GM19397 (cell line): Measurements from ENCODE around the gene CADM1.

Source experiments
- ATAC-seq: cut with Tn5 transposase; IDR thresholded peaks from one replicate; pipeline ENCODE4 v1.9.1; 2021; ENCODE audit warnings: mild to moderate bottlenecking, moderate library complexity; ENCODE audit not compliant: unreplicated experiment

Gene CADM1

DNA sequence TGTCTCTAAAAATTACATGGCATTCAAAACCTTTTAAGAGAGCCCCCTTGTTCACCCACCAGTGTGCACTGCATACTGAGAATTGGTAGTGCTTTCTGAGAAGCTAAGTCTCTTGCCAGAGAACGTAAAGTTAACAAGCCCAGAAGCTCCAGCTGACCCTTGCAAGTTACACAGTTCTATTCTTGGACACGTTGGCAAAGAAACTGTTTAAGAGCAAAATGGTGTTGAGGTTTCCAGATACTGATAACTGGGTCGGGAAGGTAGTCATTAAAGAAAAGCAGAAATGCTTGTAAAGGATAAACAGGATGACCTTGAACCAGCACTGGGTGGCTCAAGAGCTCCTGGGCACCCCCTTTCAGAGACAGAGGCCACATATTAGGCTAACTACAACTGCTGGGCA lies 284.8 kb downstream of the CADM1 start:
- ATAC-seq = no peak

DNA sequence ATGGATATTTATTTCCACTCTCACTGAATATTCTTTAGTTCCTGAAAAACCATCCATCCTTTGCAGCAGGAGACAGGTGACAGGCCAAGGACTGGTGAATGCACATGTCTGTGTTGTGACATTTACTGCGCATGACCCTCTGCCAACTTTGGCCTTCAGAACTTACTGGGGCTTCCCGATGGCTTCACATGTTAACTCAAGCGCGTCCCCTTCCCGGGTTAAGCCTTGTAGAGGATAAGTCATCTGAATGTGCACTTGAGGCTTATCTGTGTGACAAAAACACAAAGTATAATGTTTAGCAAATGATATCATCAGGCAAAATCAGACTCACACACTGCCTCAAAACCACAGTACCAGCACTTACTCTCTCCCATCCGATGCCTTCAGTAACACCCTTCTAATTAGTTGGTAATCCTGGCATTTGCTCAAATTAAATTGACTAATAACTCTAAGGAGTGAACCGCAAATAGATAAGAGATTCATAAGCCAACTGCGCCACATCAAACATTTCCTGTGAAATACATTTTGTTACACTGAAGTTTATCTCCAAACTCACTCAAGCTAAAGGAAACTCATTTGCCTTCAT lies 286.4 kb downstream of the CADM1 start:
- no peak for ATAC-seq

DNA sequence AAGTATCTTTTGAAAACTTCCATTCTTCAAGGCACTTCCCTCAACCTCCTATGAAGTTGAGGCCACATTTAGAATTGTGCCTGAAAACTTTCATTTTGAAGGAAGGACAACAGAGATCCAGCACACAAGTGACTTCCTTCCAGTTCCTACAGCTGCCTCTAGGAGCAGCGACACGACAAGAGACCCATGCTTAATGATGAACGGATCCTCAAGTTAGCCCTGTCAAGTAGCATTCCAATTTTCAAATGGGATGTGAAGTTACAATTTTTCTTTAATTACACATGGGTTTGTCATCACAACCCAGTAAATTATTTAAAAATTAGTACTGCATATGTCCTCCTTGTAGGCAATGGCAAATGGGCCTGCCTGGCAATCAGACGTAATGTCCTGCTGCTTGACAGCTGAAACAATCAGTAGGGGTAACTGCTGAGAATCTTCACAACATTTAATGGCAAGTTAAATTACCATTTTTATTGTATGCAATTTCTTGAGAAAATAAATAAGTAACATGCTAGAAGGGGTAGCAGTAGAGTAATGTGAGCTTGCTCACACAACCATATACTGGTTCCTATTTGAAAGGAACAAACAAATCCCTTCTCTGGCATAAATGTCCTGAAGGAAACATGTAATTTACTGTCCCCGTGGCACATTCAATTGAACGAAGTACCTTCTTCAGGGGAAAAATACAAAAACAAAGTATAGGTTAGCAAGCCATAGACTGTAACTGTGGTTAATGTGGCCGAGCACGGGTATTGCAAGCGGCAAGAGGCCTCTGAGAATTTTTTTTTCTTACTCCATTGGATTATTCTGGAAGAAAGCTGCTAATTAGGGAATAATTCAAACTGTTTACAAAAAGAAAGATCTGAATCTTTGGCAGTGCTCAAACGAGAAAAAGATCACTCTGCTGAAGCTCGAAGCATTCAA lies 288.3 kb downstream of the CADM1 start:
- no peak for ATAC-seq

DNA sequence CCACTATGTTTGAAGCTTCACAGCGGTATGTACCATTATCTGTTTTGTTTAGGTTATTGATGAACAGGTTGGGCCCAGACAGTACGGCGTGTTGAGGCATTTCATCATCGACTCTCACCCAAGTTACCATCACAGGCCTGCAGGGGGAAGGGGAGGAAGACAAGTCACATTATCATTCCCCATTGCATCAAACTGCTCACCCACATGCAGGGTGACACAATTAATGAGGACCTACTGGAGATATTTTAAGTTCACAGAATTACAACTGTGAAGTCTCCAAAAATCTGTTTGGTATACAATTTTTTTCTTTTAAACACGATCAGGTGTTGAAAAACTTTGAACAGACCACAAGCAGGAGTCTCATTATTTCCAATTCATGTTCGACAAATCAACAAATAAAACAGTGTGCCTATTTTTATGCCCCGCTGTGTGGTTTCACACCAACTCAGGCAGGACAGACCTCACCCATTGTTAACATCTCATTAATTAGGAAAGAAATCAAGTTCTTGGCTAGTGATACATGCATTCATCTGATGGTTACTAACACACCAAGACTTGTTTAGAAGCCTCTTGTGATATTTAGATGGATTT lies 289.5 kb downstream of the CADM1 start:
- ATAC-seq = no peak

DNA sequence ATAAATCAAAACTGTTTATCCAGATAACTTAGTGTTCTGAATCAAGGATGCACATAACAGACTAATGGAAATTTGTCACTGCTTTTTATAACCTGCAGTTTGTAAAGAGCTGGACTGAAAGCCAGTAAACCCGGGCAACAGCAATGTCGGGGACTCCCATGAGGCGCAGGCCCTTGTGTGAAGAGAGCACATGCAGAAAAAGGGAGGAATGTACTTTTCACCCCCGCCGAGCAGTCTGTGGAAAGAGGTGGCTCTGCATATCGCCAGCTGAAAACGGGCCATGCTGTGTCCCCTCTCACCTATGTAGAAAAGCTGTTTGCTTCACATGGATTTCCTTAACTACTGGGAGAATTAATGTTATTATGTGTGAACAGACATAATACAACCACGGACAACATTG lies 291.2 kb downstream of the CADM1 start:
- no peak for ATAC-seq

DNA sequence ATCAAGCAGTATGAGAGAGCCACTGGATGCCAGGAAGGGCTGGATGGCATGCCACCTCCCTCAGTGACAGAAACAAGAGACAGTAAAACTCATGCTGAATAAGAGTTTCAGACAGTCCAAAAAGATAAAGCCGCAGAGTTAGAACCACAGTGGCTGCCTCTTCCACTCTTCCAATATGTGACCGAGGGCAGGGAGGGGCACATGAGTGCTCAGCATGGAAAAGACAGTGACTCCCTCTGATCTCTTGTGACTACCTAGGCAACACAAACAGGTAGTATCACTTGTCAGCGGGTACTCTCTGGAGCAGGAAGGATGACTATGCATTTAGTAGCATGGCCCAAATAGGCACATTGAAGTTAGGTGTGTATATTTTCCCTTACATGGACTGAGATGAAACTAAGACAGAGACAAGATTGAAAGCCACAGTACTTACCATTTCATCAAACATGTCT lies 295.4 kb downstream of the CADM1 start:
- ATAC-seq = no peak

DNA sequence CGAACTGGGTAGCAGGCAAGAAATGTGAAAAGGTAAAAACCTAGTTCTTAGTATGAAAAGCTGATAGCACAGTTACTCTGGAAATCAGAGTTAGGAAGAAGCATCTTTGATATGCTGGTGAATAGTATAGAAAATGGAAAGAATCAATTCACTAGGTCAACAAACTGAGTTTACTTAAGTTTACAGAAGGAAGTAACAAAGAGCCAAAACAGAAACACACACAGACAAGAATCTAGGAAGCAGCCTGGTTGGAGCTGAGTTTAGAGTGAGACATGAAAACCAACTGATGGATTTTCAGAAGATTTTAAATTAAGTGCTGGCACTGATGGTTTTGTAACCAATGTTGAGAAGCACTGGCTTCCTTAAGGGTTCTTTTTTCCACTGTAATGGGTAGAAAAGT lies 296.3 kb downstream of the CADM1 start:
- ATAC-seq = no peak

DNA sequence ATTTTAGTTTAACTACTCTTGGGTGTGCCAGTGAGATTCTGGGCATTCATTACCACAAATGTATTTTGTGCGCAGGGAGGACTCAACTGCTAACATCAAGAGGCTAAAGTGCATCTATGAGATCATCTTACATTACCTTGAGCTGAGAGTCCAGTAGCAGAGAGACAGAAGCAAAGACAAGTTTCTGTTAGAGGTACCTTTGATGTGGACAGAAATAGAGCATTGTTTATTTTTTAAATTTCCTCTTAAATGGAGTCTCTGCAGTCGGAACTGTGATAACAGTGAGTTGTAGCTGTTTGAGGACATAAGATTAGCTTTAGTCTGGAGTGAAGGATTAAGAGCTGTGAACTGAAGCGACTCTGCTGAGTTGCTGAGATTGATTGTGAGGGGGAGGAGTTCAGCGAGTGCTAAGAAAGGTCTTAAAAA lies 297.0 kb downstream of the CADM1 start:
- no peak for ATAC-seq

DNA sequence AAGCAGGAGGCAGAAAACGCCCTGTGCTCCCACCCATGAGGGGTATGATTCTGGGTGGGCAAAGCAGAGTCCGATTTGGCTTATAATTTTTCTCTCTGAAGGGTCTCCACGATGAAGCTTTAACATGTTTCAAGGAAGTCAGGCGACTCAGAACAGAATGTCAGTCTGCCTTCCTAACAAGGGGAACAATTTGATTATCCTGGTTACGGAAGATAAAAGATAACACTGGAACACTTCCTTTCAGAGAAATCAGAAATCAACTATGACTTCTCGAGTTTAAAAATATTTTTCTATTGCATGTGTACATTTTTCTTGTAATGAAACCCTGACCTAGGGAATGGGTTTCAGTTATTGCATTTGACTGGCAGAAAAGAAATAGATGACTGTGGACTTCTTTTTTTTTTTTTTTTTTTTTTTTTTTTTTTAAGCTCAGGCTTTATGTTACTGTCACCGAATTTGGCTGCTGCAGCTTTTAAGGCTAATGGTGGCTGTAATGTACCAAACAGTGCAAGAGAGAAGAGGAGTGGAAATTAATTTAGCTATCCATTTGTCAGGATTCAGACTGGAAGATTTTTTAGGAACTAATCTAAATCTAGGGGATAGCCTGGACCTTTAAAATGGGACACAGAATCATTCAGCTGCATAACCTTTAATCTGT lies 297.7 kb downstream of the CADM1 start:
- ATAC-seq = no peak

DNA sequence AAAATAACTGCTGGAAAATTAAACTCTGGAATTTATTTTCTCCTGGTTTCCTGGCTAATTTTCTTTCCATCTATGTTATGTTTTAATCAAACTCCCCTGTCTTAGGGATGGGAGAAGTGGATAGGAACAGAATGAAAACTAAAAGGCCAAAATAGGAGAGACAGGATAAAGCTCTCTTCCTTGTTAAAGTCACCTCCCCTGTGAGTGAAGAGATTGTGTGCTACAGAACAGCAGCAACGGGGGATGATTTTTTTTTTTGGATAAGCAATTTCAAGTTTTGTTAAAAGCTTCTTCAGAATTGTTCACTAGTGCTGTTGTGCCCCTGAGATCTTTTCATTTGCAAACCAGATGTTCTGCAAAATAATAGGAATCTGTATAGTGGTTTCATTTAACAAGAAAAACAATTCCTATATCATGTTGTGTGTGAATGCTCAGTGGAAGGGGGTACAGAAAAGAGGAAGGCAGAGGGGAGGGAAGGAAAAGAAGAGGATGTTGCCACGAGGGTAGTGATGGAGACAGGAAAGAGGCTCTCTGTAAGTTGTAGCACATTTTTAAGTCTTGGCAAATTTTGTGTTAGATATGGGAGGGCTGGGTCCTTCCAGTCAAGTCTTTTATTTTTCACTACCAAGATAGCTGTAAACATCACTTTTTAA lies 301.2 kb downstream of the CADM1 start:
- no peak for ATAC-seq

DNA sequence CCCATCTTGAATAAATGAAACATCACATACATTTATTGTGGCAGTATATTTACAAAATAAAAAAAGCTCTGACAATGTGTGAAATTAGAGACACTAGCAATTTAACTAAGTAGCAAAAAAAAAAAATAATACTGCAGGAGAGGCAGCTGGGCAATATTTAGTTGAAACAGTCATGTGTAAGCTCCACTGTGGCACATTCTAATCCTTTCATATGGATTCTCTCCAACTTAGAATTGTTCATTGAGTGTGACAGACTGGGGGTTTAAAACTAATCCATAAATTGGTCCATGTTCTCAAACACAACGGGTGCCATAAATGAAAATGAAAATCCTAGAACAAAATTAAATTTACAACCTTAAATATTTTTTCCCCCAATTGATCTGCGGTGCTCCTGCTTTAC lies 302.1 kb downstream of the CADM1 start:
- no peak for ATAC-seq

DNA sequence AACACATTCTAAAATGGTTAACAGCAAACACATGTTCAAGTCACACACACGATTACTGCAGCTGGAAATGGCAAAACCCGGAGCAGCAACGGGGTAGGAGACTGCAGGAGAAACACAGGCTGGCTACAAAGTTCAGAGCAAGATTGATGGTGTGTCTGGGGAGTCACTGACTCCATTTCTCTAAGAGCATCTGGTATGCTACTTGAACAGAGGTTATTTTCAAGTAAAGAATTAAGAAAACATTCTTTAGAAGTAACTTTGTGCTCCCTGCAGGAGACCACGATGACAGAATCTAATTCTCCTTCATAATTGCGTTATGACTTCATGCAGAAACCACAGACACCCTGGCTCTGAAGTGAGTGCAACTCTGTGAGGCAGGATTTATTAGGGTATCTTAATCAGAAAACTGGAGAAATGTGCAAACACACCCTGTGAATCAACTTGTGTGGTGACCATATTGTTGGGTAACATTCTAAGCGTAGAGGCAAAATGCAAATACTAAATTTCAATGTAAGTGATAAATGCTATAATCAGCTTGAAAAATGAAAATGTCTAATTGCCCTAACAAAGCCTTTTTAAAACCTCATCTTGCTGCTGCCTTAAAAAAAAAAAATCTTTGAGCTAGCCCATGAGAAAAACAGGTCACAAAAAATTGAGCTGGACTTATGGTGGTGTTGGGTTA lies 303.0 kb downstream of the CADM1 start:
- no peak for ATAC-seq

DNA sequence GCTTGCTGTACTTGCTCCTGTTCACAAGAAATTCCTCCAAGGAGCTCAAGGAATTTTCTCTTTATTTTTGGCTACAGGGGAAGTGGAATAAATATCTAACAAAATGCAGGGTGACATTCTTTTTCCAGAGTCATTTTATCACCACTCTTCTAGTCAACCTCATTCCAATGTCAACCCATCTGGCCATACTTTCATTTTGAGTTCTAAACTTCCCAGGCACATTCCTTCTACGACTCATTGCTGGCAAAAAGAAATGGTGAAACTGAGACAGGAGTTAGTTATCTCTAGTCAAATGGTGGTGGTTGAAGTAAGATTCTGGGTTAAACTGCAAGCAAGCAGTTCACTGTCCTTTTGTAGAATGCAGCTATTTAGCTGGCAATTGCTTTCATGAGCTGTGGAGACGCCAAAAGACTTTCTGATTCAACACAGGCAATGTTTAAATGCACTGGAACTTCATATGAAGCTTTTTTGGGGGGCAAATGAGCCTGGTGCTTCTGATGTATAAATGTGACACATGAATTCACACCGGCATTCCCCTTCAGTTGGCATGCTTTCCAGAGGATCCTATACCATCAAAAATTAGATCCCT lies 304.6 kb downstream of the CADM1 start:
- no peak for ATAC-seq

DNA sequence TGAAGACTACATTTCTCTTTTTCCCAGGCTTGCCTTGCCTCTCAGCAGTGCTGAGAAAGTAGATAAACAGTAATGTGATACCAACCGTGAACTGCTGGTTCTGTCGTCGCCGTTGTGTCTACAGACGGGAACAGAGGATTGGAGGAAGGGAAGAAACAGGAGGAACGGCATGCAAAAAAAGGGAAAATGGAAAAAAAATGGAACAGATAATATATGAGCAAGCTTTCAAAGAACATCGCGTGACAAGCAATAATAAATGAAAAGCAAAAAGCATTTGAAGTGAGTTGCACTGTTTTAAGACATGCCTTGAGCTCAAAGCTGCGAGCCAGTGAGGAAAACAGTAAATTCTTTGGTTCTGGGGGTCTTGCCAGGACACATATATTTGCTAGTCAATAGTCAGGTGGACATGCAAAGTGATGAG lies 305.9 kb downstream of the CADM1 start:
- no peak for ATAC-seq

DNA sequence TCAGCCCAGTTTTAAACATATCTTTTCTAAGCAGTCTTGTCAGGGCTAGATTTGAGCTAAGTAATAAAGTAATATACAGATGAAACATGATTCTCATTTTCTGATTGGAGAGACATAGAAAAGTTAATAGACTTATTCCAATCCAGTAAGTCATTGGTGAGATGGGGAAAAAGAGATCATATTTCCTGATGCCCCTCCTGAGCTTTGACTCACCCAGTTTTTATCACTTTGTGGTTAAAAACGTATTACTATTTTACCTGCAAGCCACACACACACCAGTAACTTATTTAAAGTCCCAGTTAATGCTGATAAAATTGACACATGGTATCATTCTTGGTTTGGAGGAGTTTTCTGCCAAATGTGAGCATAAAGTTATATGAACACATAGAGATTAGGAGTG lies 306.8 kb downstream of the CADM1 start:
- no peak for ATAC-seq

DNA sequence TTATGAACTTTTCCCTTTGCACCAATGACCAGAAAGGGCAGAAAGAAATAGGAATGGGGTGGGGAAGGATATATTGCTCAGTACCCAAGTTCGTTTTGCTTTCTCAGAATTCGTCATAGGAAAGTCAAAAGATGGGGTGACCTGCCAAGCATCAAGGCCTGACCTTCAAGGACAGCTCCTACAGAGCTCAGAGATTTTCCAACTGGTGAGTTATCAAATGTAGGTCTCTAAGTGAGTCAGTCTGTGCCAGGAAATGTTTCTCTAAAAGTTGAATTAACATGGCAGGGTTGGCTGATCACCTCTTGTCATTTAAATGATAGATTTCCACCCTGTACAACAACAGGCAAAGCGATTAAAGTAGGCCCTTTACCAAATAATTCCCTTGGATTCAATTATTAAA lies 307.2 kb downstream of the CADM1 start:
- no peak for ATAC-seq

DNA sequence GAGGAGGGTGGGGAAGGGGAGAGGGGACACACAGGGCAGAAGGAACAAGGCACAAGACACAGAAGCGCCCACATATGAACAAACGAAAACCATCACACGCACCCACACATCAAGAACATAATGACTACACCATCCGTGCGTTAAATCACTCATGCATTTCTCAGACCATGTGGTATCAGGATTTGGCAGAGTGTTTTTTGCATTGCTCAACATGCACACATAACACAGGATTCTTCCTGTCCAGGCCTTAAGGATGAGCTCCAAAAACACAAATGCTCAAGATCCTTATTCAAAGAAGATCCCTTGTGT lies 309.5 kb downstream of the CADM1 start:
- ATAC-seq = no peak

DNA sequence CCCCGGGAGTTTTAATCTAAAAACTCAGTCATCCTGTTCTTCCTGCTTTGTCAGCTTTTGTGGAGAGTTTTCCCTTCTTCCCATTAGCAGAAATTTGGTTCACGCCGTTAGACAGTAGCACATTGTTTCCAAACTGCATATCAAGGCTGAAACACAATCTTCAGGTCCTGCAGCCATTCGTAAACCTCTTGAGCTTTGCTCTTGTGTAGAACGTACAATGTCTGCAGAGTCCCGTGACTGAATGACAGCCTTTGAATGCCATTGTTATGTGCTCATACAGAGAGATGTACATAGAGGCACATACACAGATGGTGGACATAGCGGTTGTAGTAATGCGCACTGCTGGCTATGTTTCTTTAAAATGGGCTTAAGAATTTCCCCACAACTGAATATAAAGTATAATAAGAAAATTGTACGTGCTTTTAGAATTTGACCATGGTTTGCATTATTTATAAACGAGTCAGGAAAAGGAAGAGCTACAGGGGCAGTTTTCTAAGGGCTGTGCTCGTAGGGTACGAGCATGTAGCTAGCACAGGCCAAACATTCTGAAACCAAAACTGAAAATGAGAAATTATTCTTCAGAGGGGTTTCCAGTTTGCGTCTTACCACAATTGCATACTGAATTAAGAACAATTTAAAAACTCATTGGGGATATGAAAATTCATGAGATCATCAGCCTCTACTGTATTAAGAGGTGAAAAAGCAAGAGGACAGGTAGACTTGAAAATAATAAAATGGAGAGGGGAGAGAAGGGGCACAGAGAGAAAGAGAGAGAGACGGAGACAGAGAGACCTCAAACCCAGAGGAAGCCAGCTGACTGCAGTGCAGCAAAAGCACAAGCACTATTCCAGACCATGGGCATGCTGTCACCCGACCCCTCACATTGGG lies 310.1 kb downstream of the CADM1 start:
- ATAC-seq = peak; percentile 69

DNA sequence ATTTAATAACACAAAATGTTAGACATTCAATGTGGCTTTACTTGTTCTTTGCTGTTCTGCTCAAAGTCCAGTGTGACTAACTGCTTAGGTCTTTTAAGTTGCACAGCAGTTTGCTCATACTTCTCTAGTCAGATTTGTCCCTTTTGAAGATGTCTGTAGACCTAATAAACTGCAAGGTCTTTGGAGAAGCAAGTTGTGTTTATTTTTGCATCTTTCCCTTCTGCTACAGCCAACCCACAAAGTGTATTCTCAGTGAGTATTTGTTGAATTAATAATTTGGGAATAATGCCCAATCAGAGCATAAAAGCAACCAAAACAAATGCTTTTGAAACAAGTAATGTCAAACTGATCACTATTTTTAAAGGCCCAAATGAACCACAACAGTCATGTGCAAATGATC lies 312.5 kb downstream of the CADM1 start:
- ATAC-seq = no peak
